HEK293 (cell line): ENCODE results near the gene RCOR1.

Experiments used
- CTCF ChIA-PET: fragments of 350-600 bp; formaldehyde crosslinking; extraction: SDS; loops from one replicate; lab custom pipeline; 2021; ENCODE audit warnings: antibody characterized with exemption; lab: Yijun Ruan, JAX
- POLR2A ChIA-PET: fragments of 300-600 bp; formaldehyde crosslinking; extraction: SDS; loops from one replicate; lab custom pipeline; 2020; ENCODE audit warnings: antibody characterized with exemption, inconsistent platforms; lab: Yijun Ruan, JAX
- H3K27ac ChIP-seq: fragments of 200-500 bp; sonication (Bioruptor generic); 2 replicates; pipeline ENCODE4 v1.5.1; 2014; ENCODE audit warnings: low read depth, low read length, control low read depth, inconsistent platforms; ENCODE audit errors: extremely low read depth
- H3K36me3 ChIP-seq, 2 experiments: fragments of 200-500 bp in 1 of 2; sonication (Bioruptor generic) in 1 of 2; 1 replicate in 1 of 2; 2 replicates in 1 of 2; pipeline ENCODE4 v1.5.1; 2014 to 2017; ENCODE audit warnings: inconsistent platforms in 2 of 2, low read length in 2 of 2; ENCODE audit not compliant: control insufficient read depth in 2 of 2, insufficient read depth in 1 of 2
- H3K4me1 ChIP-seq: fragments of 200-500 bp; sonication (Bioruptor generic); 2 replicates; pipeline ENCODE4 v1.5.1; 2014; ENCODE audit warnings: mild to moderate bottlenecking, low read length, inconsistent platforms; ENCODE audit not compliant: control insufficient read depth, insufficient read depth
- H3K4me3 ChIP-seq: 2 replicates; pipeline ENCODE4 v1.5.1; 2011; ENCODE audit warnings: low read depth, mild to moderate bottlenecking, control low read depth, low read length, moderate library complexity
- H3K9me3 ChIP-seq: fragments of 200-500 bp; sonication (Bioruptor generic); 2 replicates; pipeline ENCODE4 v1.5.1; 2014; ENCODE audit warnings: low read depth, low read length, inconsistent platforms; ENCODE audit not compliant: control insufficient read depth, insufficient read depth
- BCL6B ChIP-seq: fragments of 450-650 bp; formaldehyde crosslinking; IDR thresholded peaks from 2 replicates; pipeline ENCODE4 v1.5.1; 2017; ENCODE audit warnings: missing biosample characterization, missing genetic modification characterization
- ZBTB20 ChIP-seq: fragments of 450-650 bp; formaldehyde crosslinking; IDR thresholded peaks from 2 replicates; pipeline ENCODE4 v1.5.1; 2016; ENCODE audit warnings: missing biosample characterization, missing genetic modification characterization
- ZFP3 ChIP-seq: fragments of 450-650 bp; formaldehyde crosslinking; IDR thresholded peaks from 2 replicates; pipeline ENCODE4 v1.5.1; 2016; ENCODE audit warnings: low read depth, missing biosample characterization, missing genetic modification characterization
- ZNF121 ChIP-seq: fragments of 450-650 bp; formaldehyde crosslinking; IDR thresholded peaks from 2 replicates; pipeline ENCODE4 v1.5.1; 2016; ENCODE audit warnings: missing biosample characterization, missing genetic modification characterization
- ZNF133 ChIP-seq: fragments of 450-650 bp; formaldehyde crosslinking; IDR thresholded peaks from 2 replicates; pipeline ENCODE4 v1.5.1; 2016; ENCODE audit warnings: missing biosample characterization, missing genetic modification characterization
- ZNF138 ChIP-seq: fragments of 450-650 bp; formaldehyde crosslinking; IDR thresholded peaks from 2 replicates; pipeline ENCODE4 v1.5.1; 2016; ENCODE audit warnings: missing biosample characterization, missing genetic modification characterization, borderline replicate concordance
- ZNF140 ChIP-seq: fragments of 450-650 bp; formaldehyde crosslinking; IDR thresholded peaks from 2 replicates; pipeline ENCODE4 v1.5.1; 2016; ENCODE audit warnings: missing biosample characterization, missing genetic modification characterization
- ZNF155 ChIP-seq: fragments of 450-650 bp; formaldehyde crosslinking; IDR thresholded peaks from 2 replicates; pipeline ENCODE4 v1.5.1; 2016; ENCODE audit warnings: missing biosample characterization, missing genetic modification characterization
- ZNF16 ChIP-seq: fragments of 450-650 bp; formaldehyde crosslinking; IDR thresholded peaks from 2 replicates; pipeline ENCODE4 v1.5.1; 2016; ENCODE audit warnings: low read depth, missing biosample characterization, missing genetic modification characterization
- ZNF211 ChIP-seq: fragments of 450-650 bp; formaldehyde crosslinking; IDR thresholded peaks from 2 replicates; pipeline ENCODE4 v1.5.1; 2016; ENCODE audit warnings: low read depth, missing biosample characterization, missing genetic modification characterization
- ZNF354C ChIP-seq: fragments of 450-650 bp; formaldehyde crosslinking; IDR thresholded peaks from 2 replicates; pipeline ENCODE4 v1.5.1; 2016; ENCODE audit warnings: missing biosample characterization, missing genetic modification characterization, low read depth, borderline replicate concordance
- ZNF37A ChIP-seq: fragments of 450-650 bp; IDR thresholded peaks from 2 replicates; pipeline ENCODE4 v1.5.1; 2018; ENCODE audit warnings: missing biosample characterization, missing genetic modification characterization
- ZNF394 ChIP-seq: fragments of 450-650 bp; formaldehyde crosslinking; IDR thresholded peaks from 2 replicates; pipeline ENCODE4 v1.5.1; 2016; ENCODE audit warnings: missing biosample characterization, missing genetic modification characterization, mild to moderate bottlenecking, moderate library complexity, borderline replicate concordance
- ZNF521 ChIP-seq: fragments of 450-650 bp; formaldehyde crosslinking; IDR thresholded peaks from 2 replicates; pipeline ENCODE4 v1.5.1; 2017; ENCODE audit warnings: missing biosample characterization, mild to moderate bottlenecking, missing genetic modification characterization
- ZNF571 ChIP-seq: fragments of 450-650 bp; formaldehyde crosslinking; IDR thresholded peaks from 2 replicates; pipeline ENCODE4 v1.5.0; 2017; ENCODE audit warnings: missing biosample characterization, missing genetic modification characterization
- ZNF610 ChIP-seq: fragments of 450-650 bp; formaldehyde crosslinking; IDR thresholded peaks from 2 replicates; pipeline ENCODE4 v1.5.1; 2016; ENCODE audit warnings: missing biosample characterization, missing genetic modification characterization, borderline replicate concordance
- ZSCAN4 ChIP-seq: fragments of 450-650 bp; formaldehyde crosslinking; IDR thresholded peaks from 2 replicates; pipeline ENCODE4 v1.5.1; 2017; ENCODE audit warnings: missing biosample characterization, missing genetic modification characterization
- TF ChIP-seq, protein P1 (sequence below): fragments of 450-650 bp; formaldehyde crosslinking; IDR thresholded peaks from 2 replicates; pipeline ENCODE4 v1.5.1; 2017; ENCODE audit warnings: missing biosample characterization, missing genetic modification characterization

RCOR1 gene

DNA sequence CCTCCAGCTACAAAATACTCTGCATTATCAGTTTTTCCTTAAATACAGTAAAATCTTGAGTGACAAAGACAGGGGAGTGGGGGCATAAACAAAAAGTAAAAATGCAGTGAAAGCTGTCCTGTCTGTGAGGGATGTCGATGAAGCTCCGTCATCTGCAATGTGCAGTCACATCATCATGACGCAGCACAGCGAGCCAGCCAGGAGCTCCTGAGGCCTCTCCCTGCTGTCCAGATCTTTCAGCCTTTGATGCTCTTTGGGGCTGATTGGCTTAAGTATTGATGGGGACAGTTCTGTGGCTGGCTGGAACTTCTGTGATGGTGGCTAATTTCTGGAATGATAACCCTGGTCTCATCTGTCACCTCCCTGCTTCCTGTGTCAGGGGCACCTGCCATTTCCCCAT lies 130.2 kb downstream of the RCOR1 start:
- CTCF ChIA-PET = interaction anchor here (1.1 kb wide), 1 partner anchor 195 kb away, joined by 5 read pairs; no protein-coding TSS in a partner anchor

GRCh38 chr14:102723650-102724049 lies 131.2 kb downstream of the RCOR1 start:
- ChIA-PET CTCF (interaction anchor here (0.7 kb wide), 1 partner anchor 445 kb away, joined by 3 read pairs; no protein-coding TSS in a partner anchor), POLR2A (no interaction called here)
- H3K9me3 ChIP-seq = no peaks in the 10 kb centered on the region
- peaks cover 14 to 83% of the 10 kb centered on the region in 2 experiments for H3K36me3 ChIP-seq
- no peak overlapping the region for H3K4me3 ChIP-seq
- no peaks in the 10 kb centered on the region for H3K4me1 ChIP-seq
- TF ChIP-seq ZNF37A = no peak
- TF ChIP-seq ZBTB20 (tag by site-specific recombination) = no peak
- no peak for TF ChIP-seq ZNF394
- H3K27ac ChIP-seq = no peak overlapping the region

More for the DNA sequence above, 130.2 kb downstream of the RCOR1 start:
- POLR2A ChIA-PET = no interaction called here
- no peak overlapping the region for H3K27ac ChIP-seq
- no peak overlapping the region for H3K4me3 ChIP-seq
- H3K9me3 ChIP-seq = no peaks in the 10 kb centered on the region
- H3K36me3 ChIP-seq = peaks cover 19 to 82% of the 10 kb centered on the region in 2 experiments
- TF ChIP-seq, protein P1, sequence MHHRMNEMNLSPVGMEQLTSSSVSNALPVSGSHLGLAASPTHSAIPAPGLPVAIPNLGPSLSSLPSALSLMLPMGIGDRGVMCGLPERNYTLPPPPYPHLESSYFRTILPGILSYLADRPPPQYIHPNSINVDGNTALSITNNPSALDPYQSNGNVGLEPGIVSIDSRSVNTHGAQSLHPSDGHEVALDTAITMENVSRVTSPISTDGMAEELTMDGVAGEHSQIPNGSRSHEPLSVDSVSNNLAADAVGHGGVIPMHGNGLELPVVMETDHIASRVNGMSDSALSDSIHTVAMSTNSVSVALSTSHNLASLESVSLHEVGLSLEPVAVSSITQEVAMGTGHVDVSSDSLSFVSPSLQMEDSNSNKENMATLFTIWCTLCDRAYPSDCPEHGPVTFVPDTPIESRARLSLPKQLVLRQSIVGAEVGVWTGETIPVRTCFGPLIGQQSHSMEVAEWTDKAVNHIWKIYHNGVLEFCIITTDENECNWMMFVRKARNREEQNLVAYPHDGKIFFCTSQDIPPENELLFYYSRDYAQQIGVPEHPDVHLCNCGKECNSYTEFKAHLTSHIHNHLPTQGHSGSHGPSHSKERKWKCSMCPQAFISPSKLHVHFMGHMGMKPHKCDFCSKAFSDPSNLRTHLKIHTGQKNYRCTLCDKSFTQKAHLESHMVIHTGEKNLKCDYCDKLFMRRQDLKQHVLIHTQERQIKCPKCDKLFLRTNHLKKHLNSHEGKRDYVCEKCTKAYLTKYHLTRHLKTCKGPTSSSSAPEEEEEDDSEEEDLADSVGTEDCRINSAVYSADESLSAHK (tag by site-specific recombination) = no peak
- TF ChIP-seq ZNF610 (tag by site-specific recombination) (no peak), ZNF16 (tag by site-specific recombination) (no peak), ZSCAN4 (no peak), ZNF571 (tag by site-specific recombination) (no peak), ZNF521 (tag by site-specific recombination) (no peak), ZNF133 (tag by site-specific recombination) (no peak), ZNF155 (tag by site-specific recombination) (no peak), ZFP3 (tag by site-specific recombination) (no peak), ZNF354C (tag by site-specific recombination) (no peak), ZNF140 (tag by site-specific recombination) (no peak), BCL6B (tag by site-specific recombination) (no peak), ZNF211 (tag by site-specific recombination) (no peak), ZNF138 (tag by site-specific recombination) (no peak), ZNF121 (no peak)
- no peaks in the 10 kb centered on the region for H3K4me1 ChIP-seq
